Stimulated activated CD8-positive, alpha-beta memory T cell treated with anti-CD3 and anti-CD28 coated beads, Interleukin-15, amount 100 ng/mL, for 1 hour (primary cell): ENCODE data around the gene DLGAP4.

Experiments
- DNase-seq: peaks from one replicate; pipeline ENCODE4 v3.0.0-alpha.2; 2020; ENCODE audit warnings: low read depth

Gene DLGAP4

DNA sequence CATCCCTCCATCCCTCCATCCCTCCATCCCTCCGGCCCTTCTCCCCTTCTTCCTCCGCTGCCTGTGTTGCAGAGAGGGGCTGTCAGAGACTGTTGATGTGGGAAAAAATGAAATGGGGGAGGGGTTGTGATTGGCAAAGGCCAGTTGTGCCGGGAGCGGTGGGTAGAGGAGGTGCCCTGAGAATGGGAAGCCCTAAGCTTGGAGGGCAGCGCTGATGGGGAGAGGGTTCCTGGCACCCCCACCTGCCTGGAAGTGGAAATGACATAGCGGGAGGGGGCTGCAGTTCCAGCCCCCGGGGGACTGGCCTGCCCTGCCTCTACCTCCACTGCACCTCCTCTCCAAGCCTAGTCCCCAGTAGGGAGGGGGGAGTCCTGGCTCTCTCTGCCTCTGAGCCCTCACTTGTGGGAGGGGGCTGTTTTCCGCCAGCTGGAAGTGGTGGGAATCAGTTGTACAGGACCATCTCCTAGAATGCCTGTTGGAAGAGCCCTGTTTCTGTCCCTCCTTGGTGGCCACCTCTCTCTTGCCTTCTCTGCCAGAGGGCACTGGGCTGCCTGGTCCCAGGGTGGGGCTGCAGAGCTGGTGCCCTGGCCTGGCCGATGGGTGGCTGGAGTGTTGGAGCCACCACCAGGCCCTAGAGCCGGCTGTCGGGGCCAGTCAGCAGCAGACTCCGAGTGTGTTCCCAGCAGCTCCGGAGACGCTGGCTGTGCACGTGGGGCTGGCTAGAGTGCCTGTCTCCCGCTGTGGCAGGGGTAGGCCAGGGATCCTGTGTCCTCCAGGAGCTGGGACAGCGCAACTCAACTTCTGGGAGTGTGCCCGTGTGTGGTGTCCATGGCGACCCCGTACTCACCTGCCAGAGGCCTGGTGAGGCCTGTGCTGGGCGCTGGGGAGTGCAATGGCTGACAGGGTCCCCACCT, 1.5 kb downstream of the DLGAP4 start:
- DNase-seq: no peak

- no peak for DNase-seq
These were observed 2.2 kb downstream of the DLGAP4 start for GRCh38 chr20:36308353-36308752.

- no peak for DNase-seq
These were observed 2.8 kb downstream of the DLGAP4 start for GRCh38 chr20:36308986-36309385.

DNA sequence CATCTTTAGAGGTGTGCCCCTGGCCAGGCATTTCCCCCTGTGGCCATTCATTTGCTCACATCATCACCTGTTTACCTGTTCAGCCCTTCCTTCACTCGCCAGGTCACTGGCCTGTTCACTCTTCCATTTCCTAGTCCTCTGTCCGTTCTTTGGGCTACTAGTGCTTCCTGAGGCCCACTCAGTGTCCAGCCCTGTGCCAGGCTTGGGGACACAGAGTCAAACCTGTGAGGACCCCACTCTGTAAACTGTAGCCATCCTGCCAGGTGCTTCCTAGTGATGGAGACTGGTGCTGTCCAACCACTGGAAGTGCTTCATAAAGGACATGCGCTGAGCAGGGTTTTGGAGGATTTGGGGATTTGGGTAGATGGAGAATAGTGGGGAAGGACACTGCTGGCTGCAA, 3.5 kb downstream of the DLGAP4 start:
- DNase-seq: no peak

- no peak for DNase-seq
These were observed 4.3 kb downstream of the DLGAP4 start for GRCh38 chr20:36310215-36310981.

DNA sequence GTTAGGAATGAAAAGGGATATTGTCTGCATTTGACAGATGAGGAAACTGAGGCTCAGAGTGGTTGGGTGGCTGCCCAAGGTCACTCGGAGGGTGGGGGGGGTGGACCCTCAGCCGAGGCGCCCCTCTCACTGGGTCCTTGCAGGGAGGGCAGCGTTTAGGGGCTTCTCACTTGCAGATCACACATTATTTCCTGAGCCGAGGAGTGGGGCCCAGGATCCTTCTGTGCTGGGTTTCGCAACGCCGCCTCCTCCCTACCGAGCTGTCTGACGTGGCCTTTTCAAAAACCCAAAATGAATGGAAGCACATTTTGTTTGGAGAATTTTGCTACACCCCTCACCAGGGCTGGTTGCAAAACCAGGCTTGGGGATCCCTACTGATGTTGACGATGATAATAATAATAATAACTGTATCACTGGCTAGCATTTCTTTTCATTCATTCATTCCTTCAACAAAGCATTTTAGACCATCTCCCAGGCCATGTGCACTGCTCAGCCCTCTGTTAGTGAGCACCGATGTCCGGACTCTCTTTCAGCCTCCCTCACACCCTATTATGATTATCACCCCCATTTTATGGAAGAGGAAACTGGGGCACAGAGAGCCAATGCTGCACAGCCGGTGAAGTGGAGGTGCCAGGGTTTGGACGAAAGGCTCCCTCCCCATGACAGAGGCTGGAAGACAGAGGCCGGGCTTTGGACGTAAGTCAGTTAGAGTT, 5.2 kb downstream of the DLGAP4 start:
- DNase-seq: no peak

DNA sequence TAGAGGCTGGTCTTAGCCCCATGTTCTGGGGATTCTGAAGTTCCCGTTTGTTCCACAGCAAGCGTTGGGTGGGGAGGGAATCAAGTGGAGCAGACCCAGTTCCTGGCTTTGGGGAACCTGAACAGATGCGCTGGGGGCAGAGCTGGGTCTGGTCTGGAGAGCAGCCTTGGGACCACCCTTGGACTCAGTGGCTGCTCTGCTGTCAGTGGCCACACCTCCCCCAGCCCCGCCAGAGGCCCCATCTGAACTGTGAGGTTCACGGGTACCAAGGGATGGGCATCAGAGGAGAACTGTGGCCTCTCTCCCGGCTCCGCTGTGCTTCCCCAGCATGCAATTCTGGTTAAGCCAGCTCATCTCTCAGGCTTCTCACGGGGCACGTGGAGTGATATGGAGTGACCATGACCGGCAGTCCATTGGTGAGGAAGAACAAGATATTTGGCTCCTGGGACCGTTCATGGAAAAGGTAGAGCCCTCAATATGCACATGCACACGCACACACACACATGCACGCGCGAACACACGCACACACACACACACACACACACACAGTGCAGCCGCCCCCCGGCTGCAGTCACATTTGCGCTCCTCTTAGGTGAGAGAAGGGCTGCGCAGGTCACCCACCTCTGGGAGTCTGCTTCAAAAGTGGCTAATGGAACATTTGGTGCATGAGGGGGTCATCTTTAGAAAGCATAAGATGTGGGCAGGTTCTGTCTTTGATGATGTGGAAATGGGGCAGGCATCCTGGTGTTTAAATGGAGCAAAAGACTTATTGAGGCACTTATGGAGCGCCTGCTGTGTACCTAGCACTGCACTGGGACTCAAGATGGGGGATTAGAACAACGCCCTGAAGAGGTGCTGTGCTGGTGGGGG, 6.0 kb downstream of the DLGAP4 start:
- DNase-seq: no peak

DNA sequence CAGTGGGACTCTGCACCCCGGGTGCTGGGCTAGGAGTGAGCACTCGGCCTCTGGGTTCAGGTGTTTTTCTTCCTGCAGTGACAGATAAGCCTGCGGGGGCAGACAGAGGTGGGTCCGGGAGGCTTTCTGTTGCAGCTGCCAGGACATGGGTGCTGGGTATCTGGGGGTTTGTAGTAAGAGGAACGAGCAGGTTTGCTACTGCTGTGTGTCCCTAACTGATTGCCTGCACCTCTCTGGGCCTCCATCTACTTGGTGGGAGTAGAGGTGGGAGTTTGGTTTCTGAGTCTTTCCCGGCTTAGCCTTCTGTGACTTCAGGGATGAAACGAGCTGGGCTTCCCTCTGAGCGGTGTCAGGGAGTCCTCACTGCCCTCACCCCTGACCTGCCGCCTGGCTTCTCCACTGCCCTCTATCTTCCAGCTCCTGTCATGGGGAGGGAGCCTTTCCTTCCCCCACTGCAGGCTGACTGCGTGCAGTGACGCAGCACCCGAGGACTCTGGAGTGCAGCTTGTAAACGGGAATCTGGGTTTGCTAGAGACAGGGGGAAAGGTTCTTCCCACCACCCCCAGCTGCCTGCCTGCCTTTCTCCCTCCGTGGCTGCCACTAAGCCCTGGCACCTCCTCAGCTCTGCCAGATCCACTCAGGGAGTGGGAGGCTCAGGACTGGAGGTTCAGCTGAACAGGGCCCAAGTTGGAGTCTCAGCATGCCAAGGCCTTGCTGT, 6.7 kb downstream of the DLGAP4 start:
- DNase-seq: no peak

GRCh38 chr20:36313476-36313875, 7.3 kb downstream of the DLGAP4 start:
- no peak for DNase-seq

DNA sequence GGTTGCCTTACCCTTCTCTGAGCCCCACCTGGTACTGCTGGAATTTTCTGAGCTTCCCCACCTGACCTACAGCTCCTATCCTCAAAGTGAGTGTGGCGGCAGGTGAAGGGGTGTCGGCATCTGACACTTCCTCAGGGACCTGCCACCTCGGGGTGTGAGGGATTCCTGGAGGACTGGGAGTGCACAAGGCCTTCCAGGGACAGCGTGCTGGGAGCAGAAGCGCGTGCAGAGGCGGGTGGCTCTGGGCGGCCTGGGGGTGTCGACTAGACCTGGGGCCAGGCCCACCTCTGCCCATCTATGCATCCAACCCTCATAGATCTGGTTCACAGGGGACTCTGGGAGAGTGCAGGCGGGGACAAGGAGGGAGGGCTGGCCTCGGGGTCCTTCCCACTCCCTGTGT, 7.8 kb downstream of the DLGAP4 start:
- no peak for DNase-seq

- DNase-seq: no peak
These were observed 8.8 kb downstream of the DLGAP4 start for GRCh38 chr20:36314734-36315544.

DNA sequence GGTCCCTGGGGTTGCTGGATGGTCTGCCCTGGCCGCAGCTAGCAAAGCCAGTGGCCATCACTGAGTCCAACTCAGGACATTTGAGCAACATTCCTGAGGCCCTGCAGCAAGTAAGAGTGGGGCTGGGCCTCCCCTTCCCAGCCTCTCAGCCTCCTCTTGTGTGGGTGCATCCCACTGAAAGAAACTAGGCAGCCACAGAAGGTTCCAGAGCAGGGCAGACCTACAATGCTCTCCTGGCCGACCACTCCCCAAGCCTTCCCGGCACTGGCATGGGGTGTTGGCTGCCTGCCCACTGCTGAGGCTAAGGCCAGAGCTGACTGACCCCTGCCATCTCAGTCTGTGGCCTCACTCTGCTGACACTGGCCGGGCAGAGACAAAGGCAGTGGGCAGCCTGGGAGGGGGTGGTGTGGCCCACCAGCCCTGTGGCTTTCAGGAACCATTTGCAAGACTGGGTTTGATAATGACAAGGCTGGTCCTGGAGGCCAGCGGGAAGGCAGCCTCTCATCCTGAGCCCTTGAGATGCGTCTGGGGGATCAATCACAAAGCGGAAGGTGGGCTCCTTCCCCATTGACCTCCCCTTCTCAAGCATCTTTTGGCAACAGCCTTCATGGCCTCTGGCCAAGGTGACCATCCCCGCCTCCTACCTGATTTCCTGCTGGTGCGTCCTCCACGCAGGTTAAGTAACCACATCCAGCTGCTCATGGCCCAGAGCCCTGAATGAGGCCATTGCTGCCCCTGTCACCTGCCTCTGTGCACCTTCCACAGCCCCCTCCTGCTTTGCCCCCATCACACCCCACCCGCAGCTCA, 9.6 kb downstream of the DLGAP4 start:
- no peak for DNase-seq

DNA sequence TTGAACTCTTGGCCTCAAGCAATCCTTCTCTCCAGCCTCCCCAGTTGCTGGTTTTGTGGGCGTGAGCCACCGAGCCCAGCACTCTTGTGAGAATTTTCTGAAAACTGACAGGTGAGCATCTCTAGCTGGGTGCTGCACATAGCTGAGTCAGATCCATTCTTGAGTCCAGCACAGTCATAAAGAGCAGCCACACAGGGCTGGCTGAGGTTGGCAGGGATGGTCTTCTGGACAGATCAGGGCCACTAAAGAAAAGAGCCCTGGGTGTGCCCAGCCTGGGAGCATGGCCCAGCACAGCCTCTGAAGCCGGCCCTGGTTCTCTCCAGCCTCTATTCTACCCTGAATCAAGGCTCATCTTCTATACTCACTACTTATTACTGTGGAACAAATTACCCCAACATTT, 11.5 kb downstream of the DLGAP4 start:
- no peak for DNase-seq

- no peak for DNase-seq
These were observed 12.0 kb downstream of the DLGAP4 start for GRCh38 chr20:36318166-36318565.

- no peak for DNase-seq
These were observed 13.5 kb downstream of the DLGAP4 start for GRCh38 chr20:36319356-36320260.

DNA sequence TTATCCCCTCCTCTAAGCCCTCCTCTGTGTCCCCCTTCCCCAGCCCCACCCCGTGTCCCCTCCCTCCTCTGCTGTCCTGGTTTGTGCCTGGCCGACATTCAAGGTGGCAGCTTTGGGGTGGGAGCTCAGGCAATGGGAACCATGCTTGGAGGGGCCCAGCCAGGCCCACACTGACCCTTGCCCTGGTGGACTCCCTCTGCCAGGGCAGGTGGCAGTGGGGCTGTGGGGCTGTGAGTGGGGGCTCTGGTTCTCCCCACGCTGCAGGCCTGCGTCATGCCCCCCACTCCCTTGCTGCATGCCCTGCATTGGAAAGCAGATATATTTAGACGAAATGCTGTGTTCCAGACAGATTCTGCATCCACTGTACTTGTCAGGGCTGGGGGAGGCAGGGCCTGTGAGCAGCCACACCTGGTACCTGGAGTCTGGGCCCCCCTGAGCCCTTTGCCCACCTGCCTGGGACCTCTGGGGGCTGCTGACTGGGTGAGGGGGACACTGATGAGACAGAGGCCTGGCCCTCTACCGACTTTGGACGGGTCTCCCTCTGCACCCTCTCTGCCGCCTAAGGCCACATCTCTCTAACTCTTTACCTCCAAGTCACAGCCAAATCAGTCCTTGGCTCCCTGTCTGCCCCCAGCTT, 14.2 kb downstream of the DLGAP4 start:
- no peak for DNase-seq

DNA sequence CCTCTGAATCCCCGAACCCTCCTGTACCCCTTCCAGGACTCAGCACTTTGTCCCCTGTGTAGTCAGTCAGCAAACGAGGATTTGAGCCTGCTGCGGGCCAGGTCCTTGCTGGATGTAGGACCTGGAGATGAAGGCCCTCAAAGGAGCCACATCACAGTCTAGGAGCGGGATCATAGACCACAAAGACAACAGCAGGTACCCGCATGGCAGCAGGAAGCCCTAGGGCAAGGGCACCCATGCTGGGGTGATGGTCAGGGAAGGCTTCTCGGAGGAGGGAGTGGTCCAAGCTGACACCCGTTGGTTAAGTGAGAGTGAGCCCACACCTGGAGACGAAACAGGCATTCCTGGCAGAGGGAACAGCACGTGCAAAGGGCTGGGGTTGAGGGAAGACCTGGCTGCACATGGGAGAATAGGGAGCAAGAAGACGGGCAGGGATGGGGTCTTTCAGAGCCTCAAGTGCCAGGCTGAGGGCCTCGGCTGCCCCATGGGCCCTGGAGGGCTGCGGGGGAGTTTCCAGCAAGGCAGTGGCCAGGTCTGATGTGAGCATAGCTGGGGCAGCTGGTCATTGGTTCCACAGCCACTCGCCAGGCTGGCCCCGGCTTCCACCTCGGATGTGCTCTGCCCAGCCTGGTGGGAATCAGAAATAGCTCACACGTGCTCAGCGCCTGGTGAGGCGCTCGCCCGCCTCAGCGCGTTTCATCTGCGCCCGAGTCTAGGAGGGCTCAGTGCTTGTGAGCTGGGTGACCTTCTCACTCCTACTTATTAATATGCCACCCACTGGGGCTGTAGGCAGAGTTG, 15.0 kb downstream of the DLGAP4 start:
- no peak for DNase-seq
